Measurements from ENCODE around the gene OR11G2.
"Not testable (repeated sequence)": the region's sequence is repeated elsewhere in the genome, so short reads cannot be mapped to it uniquely, and the experiment has no call there.

DNA sequence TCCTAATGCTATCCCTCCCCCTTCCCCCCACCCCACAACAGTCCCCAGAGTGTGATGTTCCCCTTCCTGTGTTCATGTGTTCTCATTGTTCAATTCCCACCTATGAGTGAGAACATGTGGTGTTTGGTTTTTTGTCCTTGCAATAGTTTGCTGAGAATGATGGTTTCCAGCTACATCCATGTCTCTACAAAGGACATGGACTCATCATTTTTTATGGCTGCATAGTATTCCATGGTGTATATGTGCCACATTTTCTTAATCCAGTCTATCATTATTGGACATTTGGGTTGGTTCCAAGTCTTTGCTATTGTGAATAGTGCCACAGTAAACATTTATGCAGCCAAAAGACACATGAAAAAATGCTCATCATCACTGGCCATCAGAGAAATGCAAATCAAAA lies 16.5 kb upstream of the OR11G2 start:
- TF ChIP-seq POLR2A (IDR thresholded peaks at IDR 0.05; ENCODE audit: low read length); GATA1 (IDR thresholded peaks at IDR 0.05; ENCODE audit: low read depth, low read length): not testable (repeated sequence)

Measured in erythroblast (primary cell).